Medulla oblongata (tissue), 1 donor: ENCODE data around the gene SLC14A1.

Experiments
- DNase-seq: peaks from one replicate; pipeline ENCODE4 v3.0.0-alpha.2; 2015; ENCODE audit errors: extremely low spot score

Gene SLC14A1

DNA sequence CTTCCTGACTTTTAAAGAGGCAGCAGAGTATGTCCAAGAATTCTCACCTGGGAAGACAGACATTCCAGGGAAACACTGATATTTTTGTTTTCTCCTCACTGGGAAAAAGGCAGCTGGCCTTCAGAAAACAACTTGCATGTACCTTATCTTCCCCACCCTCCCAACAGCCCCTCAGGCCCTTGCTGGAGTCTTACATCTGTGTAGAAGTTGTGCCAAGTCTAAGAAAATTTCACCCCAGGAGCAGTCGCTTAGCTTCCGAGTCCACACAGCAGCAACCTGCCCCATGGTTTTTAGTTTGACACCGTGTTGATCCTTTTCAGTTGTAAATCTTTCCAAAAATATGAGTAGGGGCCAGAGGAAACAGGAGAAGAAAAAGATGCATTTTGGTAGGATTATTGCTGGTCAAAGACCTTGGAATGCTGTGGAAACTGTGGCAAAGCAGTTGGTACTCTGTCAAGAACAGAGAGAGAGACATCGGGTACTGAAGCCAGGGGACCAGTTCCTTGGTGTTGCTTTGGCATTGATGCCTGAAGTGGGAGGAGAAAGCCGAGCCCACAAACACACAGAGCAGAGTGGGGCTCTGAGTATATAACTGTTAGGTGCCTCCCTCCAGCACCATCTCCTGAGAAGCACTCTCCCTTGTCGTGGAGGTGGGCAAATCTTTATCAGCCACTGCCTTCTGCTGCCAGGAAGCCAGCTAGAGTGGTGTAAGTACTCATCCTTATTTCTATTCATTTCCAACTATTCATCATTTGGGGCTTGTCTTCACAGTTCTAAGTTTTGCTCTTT, at the start of gene SLC14A1:
Gene SLC14A1, plus strand, starts transcription at position 615 of the 789 bp plus-strand sequence. CDS start 6,140 bp downstream, outside the sequence.
- DNase-seq = peak; percentile 24

DNA sequence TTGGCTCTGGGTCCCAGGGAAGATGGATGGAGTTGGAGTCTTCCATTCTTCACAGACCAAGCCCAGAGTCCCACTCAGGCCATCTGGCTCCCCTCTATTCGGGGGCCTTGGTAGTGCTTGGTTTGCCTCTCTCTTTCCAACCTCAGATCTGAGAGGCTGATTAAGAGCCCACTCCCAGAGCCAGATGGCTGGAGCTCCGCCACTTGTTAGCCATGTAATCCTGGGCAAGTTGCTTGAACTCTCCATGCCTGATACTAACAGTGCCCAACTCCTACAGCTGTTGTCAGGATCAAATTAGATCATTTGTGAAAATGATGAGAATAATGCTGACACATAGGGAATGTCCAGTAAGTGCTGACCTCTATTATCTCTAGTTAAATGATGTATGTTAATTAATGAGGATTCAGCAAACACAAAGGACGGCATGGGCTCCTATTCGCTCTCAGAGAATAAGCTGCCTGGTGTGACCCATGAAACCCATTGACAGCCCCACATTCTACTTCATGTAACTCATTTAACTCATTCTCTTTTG, 46.6 kb upstream of the SLC14A1 start:
- no peak for DNase-seq

DNA sequence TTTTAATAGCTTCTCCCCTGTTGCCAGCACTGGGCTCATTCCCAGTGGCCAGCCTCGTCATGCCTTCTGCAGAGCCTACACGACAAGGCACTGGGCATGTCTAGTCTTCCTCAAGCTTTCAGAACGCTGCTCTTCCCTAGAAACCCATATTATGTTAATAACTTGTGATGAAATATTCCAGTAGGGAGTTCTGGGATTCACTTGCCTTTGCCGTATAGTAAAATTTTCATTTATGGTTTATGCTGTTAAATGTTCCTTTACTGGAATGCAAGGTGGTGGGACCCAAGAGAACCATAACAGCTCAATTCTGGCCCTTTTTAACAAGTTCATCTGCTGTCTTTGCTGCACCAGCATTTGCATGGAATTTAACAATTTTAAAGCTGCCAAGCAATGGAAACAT, 45.5 kb upstream of the SLC14A1 start:
- DNase-seq = no peak

DNA sequence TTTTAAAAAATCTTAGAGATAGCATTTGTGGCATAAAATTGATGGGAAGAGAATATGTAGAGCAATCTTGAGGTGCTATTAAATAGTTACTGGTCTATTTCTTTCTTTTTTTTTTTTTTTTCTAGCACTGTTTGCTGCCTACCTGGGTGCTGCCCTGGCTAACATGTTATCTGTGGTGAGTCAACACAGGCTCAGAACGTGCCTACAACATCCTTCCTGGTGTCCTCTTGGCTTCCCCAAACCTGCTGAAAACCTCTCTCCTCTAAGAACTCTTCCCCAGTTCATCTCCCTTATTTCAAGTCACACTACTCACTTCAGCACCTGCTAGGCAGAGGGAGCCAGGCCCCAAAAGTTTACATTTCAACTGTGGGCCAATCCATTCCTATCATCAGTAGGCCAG, 45.1 kb upstream of the SLC14A1 start:
- no peak for DNase-seq

DNA sequence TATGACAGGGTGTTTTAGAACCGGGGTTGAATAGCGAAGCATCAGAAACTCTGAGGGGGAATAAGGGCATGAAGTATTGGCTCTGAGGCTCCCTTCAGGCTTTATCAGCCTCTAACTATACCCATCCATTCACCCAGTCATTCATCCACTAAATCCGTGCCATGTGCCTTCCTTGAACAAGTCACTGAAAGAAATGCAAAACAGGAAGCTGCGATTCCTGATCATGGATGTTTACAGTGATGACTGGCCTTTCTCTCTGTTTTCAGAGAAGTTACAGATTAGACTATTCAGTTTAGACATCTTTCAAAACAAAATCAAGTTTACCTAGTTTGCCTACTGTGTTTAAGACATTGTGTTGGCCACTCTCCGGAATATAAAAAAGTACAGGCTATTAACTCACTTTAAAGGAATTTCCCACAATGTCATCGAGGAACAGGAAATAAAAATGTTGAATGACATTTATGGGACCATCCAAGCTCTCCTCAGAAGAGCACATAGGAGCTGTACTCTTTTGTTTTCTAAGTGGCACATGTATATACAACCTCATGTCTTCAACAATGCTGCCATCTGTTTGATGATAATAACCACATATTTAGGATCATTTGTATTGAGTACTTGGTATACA, 43.8 kb upstream of the SLC14A1 start:
- DNase-seq = no peak

DNA sequence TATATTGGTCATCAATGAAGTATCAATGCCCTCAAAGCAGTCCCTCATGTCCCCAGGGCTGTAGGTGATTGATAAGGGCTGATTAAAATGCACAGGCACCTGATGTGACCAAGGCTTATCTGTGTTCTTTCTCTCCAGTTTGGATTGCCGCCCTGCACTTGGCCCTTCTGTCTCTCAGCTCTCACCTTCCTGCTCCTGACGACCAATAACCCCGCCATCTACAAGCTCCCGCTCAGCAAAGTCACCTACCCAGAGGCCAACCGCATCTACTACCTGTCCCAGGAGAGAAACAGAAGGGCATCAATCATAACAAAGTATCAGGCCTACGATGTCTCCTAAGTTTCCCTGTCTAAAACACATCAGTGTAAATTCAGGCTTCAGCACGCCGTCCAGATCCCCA, 41.8 kb upstream of the SLC14A1 start:
- DNase-seq = no peak

DNA sequence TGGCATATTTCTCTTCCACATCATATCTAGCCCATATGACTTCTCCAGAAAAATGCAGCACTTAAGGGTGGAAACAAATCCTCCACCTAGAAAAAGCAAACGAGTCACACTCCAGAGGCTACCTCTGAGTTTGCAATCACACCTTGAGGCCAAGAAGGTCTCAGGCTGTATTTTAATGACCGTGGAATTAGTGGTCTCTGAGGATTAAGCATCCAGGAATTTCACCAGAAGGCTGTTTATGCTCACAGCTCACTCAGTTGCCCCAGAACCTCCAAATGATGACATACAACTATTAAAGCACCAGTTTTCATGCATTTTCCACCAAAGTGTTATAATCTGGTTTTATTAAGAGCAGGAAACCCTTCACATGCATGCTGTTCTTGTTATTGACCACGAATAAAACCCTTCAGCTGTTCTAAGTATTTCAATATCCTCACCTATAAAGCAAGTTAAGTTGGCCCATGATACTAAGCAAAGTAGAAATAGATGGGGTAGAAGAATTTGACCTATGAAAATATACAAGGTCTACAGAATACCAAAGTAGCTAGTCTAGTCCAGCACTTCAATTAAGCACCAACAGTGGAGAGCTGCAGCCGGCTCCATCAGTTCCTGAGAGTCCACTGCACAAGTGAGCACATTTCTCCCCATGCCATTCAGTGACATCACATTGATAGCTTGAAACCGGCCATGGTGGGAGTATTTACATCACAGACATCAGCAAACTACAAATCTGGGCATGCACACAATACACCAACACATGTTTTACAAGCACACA, 39.5 kb upstream of the SLC14A1 start:
- no peak for DNase-seq

DNA sequence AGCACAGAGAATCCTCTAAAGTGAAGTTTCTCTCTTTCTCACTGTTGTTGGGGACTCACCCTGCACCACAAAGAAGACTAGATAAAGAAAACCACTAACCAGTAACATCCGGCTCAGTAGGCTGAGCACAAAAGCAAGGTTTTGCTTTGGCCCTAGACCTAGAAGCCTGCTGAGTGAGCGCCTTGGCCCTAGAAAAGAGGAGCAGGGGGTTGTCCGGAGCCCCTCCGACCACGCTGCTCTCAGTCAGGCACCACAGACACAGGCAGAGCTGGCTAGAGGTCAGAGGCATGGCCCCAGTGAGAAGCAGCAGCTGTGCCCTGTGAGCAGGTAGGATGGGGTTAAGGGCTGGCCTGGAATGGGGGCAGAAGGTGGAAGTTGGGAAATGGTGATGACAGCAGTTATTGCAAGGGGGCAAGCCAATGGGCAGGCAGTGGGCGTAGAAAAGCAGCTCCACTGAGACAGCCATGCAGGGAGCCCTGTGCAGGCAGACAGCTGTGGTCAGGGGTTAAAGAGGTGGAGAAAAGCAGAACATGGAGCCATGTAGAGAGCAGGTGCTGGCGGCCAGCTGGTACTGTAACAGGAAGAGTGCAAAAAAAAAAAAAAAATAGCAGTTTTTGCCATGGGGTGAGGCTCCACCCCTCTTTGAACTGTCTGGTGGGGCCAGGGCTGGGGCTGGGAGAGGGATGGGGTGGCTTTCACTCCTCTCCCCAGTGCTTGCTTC, 36.9 kb upstream of the SLC14A1 start:
- DNase-seq = no peak

DNA sequence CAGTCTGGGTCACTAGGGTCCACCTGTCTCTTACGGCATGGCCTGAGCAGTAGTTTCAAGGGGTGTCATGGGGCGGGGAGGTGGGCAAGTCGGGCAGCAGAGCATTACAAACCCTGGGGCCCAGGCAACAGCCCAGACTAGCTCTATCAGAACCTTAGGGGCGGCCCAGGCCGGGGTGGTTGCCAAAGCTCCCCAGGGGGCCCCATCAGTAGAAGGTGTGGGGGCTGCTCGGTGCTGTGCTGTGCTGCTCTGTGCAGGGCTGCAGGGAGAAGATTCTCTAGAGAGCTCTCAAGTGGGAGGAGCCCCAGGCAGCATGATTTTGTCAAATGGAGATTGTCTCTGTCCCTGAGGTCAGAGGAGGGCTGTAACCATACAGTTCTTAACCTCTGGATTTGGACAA, 36.4 kb upstream of the SLC14A1 start:
- no peak for DNase-seq

DNA sequence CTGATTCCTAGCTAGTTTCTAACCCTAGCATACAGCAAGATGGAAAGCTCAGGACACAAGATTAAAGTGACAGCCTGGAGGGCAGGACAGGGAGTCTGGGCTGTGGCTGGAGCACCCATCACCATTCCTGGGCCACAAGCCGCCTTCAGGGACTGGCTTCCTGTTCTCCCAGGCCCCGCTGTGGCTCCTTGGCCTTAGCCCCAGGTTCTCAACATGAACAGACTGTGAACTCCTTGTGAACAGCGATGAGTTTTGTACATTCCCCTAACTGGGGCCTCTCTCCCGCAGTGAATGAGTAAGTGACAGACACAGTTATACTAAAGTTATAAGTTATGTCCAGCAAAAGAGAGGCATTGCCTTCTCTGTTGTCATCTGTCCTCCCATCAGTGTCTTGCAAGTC, 35.9 kb upstream of the SLC14A1 start:
- DNase-seq = no peak

DNA sequence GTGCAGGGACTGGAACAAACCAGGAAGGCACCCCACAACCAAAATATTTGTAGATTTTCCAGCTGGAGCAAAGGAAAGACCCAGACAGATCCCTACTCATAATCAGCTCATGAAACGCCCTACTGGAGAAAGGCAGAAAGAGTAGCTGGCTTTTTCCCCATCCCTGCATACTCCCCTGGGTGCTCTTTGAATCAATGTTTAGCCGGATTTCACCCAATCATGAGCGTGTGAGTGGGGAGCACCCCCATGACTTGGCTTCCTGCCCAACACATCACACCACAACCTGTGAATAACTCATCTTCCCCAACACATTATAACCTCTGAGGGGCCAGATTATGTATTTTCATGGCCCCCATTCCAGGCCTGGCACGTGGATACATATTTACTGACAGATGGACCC, 35.1 kb upstream of the SLC14A1 start:
- DNase-seq = no peak

DNA sequence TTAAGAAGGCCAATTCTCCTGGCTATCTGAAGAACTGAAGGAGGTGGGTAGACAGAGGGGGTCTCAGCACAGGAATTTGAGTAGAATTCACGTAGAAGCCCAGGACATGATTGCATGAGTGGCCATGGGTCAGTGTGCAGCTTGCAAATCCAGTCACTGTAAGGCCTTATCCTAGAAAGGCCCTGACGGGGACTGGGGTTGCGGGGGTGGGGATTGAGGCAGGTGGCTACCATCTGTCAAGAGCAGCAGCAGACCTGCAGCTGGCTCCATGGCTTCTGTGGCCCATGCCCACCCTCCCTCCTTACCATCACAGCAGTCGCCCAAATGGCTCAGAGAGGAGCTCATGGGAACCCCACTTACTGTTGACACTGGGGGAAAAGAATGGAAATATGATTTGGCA, 34.6 kb upstream of the SLC14A1 start:
- DNase-seq = no peak

DNA sequence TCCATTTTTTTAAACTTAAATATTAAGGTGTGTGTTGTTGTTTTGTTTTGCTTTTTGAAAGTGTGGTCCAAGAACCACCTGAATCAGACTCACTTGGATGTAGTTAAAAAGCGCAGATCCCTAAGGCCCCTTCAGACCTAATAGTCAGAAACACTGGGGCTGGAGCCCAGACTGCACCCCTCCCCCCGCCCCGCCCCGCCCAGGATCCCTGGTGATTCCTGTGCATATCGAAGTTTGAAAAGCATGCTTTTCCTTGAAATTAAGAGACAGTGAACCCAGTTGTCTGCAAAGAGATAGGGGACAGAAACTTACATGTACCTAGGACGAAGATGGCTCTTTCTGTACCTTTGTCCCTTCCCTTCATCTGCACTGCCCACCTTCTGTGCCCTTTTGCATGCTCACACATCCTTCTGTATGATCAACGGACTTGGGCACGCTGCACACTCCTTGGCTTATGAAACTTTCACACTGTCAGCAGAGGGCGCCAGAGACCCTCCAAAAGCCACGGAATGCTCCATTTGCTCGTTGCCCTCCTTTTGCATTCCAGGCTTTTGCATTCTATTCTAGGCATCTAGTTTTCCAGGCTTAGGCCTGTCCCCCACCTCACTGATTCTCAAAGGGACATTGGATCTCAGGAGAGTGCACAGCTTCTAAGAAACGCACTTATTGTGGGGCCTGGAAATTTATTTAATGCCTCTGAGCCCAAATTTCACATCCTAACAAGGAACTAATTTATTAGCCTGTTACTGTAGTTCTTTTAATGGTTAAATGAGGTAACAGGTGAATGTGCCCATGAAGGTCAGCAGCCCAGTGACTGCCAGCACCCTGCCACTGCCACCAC, 32.8 kb upstream of the SLC14A1 start:
- peak; percentile 89 for DNase-seq

DNA sequence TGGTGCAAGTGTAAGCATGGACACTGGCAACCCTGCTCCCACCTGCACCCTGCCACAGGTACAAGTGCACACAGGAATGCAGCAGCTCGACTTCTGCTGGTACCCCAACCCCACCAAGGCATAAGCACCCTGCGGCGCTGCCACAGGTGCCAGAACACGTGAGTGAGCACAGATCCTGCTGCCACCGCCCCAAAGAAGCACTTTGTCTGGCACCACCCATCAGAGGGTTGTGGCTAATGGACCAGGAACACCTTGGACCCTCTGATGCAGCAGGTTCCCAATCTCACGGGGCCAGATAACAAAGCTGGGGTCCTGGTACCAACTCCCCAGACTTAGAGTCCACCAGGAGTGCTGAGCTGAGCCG, 32.2 kb upstream of the SLC14A1 start:
- no peak for DNase-seq

DNA sequence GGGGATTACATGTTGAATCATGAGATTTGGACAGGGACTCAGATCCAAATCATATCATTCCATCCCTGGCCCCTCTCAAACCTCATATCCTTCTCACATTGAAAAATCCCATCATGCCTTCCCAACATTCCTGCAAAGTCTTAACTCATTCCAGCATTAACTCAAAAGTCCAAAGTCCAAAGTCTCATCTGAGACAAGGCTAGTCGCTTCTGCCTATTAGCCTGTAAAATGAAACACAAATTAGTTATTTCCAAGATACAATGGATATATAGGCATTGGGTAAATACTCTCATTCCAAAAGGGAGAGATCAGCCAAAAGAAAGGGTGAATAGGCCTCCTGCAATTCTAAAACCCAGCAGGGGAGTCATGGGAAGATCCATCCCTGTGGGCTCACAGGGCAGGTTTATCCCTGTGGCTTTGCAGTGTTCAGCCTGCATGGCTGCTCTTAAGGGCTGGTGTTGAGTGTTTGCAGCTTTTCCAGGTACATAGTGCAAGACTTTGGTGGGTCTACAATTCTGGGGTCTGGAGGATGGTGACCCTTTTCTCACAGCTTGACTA, 21.2 kb upstream of the SLC14A1 start:
- DNase-seq = no peak

DNA sequence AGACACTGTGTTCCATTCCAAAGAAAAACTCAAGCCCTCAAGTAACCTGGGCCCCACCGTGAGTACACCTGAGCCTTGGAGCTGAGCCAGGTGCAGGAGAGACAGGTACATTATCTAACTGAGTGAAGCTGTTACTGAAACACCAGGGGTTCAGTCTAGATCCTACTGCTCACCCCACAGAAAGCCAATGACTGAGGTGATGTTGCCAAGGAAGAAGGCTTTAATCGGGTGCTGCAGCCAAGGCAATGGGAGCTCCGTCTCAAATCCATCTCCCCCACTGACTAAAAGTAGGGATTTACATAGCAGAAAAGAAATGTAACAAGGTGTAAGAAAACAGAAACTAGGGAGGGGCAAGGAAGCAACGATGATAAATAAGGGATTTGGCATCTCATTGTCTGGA, 15.2 kb upstream of the SLC14A1 start:
- no peak for DNase-seq

DNA sequence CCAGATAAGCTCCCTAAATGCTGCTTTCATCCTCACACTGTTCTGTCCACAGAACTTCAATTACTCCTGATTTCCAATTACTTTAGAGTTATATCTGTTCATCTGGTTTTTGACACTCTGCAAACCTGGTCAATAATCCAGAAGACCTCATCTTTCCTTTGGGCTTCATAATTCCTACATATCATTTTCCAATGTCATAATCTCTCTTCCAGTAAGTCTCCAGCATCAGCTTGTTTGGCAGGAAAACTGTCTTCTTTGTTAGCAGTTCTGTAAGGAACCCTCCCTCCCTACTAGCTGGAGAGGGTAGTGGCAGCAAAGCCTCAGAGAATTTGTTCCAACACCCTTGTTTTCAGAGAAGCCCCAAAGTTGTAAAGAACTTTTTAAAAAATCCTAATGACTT, 11.9 kb upstream of the SLC14A1 start:
- DNase-seq = no peak

DNA sequence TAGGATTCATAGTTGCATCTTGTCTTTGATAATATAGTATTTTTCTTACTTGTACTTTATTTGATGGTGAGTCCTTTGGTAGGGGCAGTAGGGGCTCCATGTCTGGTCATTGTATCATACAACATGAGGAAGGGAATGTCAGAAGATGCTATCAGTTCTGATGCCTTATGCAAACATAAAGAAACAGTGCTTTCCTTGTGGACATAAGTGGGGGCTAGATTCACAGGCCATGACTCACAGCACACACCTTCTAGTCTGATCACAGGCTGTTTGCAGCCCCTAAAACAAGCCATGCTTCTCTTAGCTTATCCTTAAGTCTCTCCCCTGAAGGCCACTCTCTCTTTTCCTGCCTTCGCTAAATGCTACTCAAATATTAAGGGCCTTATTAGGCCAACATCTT, 10.7 kb upstream of the SLC14A1 start:
- no peak for DNase-seq

DNA sequence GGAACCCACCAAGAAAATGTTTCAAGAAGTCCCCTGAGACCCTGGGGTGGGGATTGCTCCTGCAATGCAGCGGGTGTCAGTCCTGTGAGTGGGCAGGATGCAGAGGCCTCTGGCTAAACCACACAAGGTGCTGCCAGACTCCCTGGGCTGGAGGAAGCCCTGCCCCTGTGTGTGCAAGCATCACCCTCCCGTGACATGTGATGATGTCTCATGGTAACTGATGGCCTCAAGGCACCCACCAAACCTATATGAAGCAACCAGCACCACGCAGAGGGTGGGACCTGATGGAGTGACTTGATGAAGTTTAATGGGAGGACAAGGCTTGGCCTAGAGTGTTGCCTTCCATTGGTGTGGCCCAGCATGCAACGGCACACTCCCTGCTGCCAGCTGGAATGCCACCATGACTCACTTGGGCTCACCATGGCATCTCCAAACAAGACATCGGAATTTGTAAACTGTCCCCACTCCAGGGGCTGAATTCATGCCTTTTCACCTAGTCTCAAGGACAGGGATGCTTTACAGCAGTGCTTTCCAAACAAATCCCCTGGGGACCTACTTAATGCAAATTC, 8.7 kb upstream of the SLC14A1 start:
- DNase-seq = peak; percentile 58

DNA sequence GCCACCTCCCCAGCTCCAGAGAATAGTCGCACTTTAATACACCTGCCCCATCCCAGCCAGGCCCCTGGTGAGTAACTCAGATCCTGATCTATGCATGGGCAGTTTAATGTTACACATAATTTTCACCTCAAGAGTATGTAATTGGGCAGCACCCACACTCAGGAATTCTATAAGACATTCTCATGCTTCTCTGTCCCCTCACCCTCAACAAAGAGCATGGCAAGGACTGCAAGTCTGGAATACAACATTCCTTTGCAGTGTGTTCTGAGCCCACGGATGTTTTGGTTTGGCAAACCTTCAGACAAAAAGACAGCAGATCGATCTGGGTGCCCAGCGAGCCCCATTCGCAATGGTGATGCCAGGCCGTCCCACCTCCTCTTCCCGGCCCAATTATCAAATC, 4.9 kb upstream of the SLC14A1 start:
- no peak for DNase-seq
